IMR-90 (cell line): Measurements from ENCODE around the gene ASTN2. TPM values are rescaled to one million over a fixed set of nuclear protein-coding genes. Genes with fewer than 3 reads are reported as not detected.

Experiments
- ATAC-seq: fragments of 200-7000 bp; cut with Tn5 transposase; 2 replicates; pipeline ENCODE4 v1.9.1; 2020; ENCODE audit warnings: low read depth, mild to moderate bottlenecking, moderate library complexity
- BruUV-seq: library from RNA; stranded (reverse); fragments of 400-500 nt; replicated peaks from 2 replicates; lab custom pipeline; 2021; lab: Mats Ljungman, UMichigan
- CTCF ChIA-PET: fragments of 300-600 bp; formaldehyde crosslinking; extraction: SDS; loops from one replicate; lab custom pipeline; 2021; ENCODE audit warnings: antibody characterized with exemption; lab: Yijun Ruan, JAX
- POLR2A ChIA-PET: fragments of 300-600 bp; sonication (Branson Sonifier 250); formaldehyde crosslinking; loops from one replicate; lab custom pipeline; 2022; ENCODE audit warnings: antibody characterized with exemption; ENCODE audit not compliant: unreplicated experiment; lab: Charles Lee
- DNase-seq: peaks from one replicate; pipeline ENCODE4 v3.0.0; 2013
- H2AFZ ChIP-seq: replicated peaks from 2 replicates; pipeline ENCODE3; 2013; ENCODE audit warnings: low read length, mild to moderate bottlenecking; ENCODE audit not compliant: poor library complexity
- H2AK5ac ChIP-seq: 2 replicates; pipeline ENCODE4 v1.6.1; 2013; ENCODE audit warnings: low read depth, low read length, inconsistent platforms
- H2AK9ac ChIP-seq: replicated peaks from 2 replicates; pipeline ENCODE3; 2013; ENCODE audit warnings: mild to moderate bottlenecking, low read depth, low read length, moderate library complexity; ENCODE audit not compliant: poor library complexity
- H2BK120ac ChIP-seq: 2 replicates; pipeline ENCODE4 v1.6.1; 2013; ENCODE audit warnings: low read depth, low read length, inconsistent platforms
- H2BK15ac ChIP-seq: 3 replicates; pipeline ENCODE4 v1.6.1; 2013; ENCODE audit warnings: low read depth, low read length, inconsistent platforms
- H2BK20ac ChIP-seq: 2 replicates; pipeline ENCODE4 v1.6.1; 2013; ENCODE audit warnings: low read depth, mild to moderate bottlenecking, inconsistent platforms, low read length, moderate library complexity
- H2BK5ac ChIP-seq: 2 replicates; pipeline ENCODE4 v1.6.1; 2013; ENCODE audit warnings: mild to moderate bottlenecking, low read depth, low read length, inconsistent platforms; ENCODE audit not compliant: poor library complexity, severe bottlenecking
- H3K14ac ChIP-seq: replicated peaks from 2 replicates; pipeline ENCODE4 v1.6.1; 2013; ENCODE audit warnings: low read depth, low read length, inconsistent platforms
- H3K18ac ChIP-seq: 2 replicates; pipeline ENCODE4 v1.6.1; 2013; ENCODE audit warnings: low read depth, low read length, control low read depth
- H3K23ac ChIP-seq: 2 replicates; pipeline ENCODE4 v1.6.1; 2013; ENCODE audit warnings: low read depth, low read length, inconsistent platforms
- H3K27ac ChIP-seq: 2 replicates; pipeline ENCODE4 v1.5.1; 2013; ENCODE audit warnings: mild to moderate bottlenecking, control low read depth, low read length; ENCODE audit not compliant: insufficient read depth
- H3K27me3 ChIP-seq: 2 replicates; pipeline ENCODE4 v1.6.1; 2013; ENCODE audit warnings: low read length; ENCODE audit not compliant: control insufficient read depth, insufficient read depth
- H3K36me3 ChIP-seq: 2 replicates; pipeline ENCODE4 v1.6.1; 2013; ENCODE audit warnings: low read length, mixed read lengths; ENCODE audit not compliant: control insufficient read depth, insufficient read depth
- H3K4ac ChIP-seq: 2 replicates; pipeline ENCODE4 v1.6.1; 2013; ENCODE audit warnings: low read depth, low read length, inconsistent platforms
- H3K4me1 ChIP-seq: 2 replicates; pipeline ENCODE4 v1.6.1; 2013; ENCODE audit warnings: low read length, mixed read lengths; ENCODE audit not compliant: control insufficient read depth, insufficient read depth
- H3K4me2 ChIP-seq: 2 replicates; pipeline ENCODE4 v1.6.1; 2013; ENCODE audit warnings: low read depth, mild to moderate bottlenecking, control low read depth, low read length, moderate library complexity
- H3K4me3 ChIP-seq: 2 replicates; pipeline ENCODE4 v1.5.1; 2013; ENCODE audit warnings: low read depth, mild to moderate bottlenecking, control low read depth, low read length, moderate library complexity; ENCODE audit not compliant: insufficient read depth
- H3K56ac ChIP-seq: 2 replicates; pipeline ENCODE4 v1.6.1; 2013; ENCODE audit warnings: low read length, inconsistent platforms; ENCODE audit not compliant: insufficient read depth; ENCODE audit errors: extremely low read depth
- H3K79me1 ChIP-seq, 2 experiments: 2 replicates each; pipeline ENCODE4 v1.6.1; 2013; ENCODE audit warnings: low read length in 2 of 2, inconsistent platforms in 1 of 2, low read depth in 1 of 2
- H3K9ac ChIP-seq: 2 replicates; pipeline ENCODE4 v1.6.1; 2013; ENCODE audit warnings: low read depth, low read length, control low read depth
- H3K9me1 ChIP-seq: 2 replicates; pipeline ENCODE4 v1.6.1; 2013; ENCODE audit warnings: low read length, inconsistent platforms; ENCODE audit not compliant: insufficient read depth
- H3K9me3 ChIP-seq: 2 replicates; pipeline ENCODE4 v1.6.1; 2013; ENCODE audit warnings: low read length; ENCODE audit not compliant: control insufficient read depth, insufficient read depth
- H4K20me1 ChIP-seq: 2 replicates; pipeline ENCODE4 v1.6.1; 2013; ENCODE audit warnings: low read length, inconsistent platforms; ENCODE audit not compliant: insufficient read depth
- H4K5ac ChIP-seq: 2 replicates; pipeline ENCODE4 v1.6.1; 2013; ENCODE audit warnings: mild to moderate bottlenecking, low read depth, low read length, control low read depth
- H4K8ac ChIP-seq, 2 experiments: 2 replicates each; pipeline ENCODE4 v1.6.1; 2013; ENCODE audit warnings: low read depth in 2 of 2, low read length in 2 of 2, control low read depth in 1 of 2, inconsistent platforms in 1 of 2
- H4K91ac ChIP-seq: 2 replicates; pipeline ENCODE4 v1.6.1; 2013; ENCODE audit warnings: low read depth, low read length, inconsistent platforms; ENCODE audit not compliant: insufficient read depth
- FOS ChIP-seq: fragments of 150-350 bp; IDR thresholded peaks from 2 replicates; pipeline ENCODE4 v1.6.1; 2016; ENCODE audit warnings: low read depth, low read length
- MAFK ChIP-seq: IDR thresholded peaks from 2 replicates; pipeline ENCODE4 v1.6.1; 2012; ENCODE audit warnings: low read depth, low read length, improper control_type of control experiment
- MAZ ChIP-seq: IDR thresholded peaks from 2 replicates; pipeline ENCODE4 v1.6.1; 2012; ENCODE audit warnings: low read depth, mild to moderate bottlenecking, low read length, improper control_type of control experiment, moderate library complexity, borderline replicate concordance
- POLR2A ChIP-seq: IDR thresholded peaks from 2 replicates; pipeline ENCODE4 v1.6.1; 2012; ENCODE audit warnings: mild to moderate bottlenecking, low read depth, low read length
- RCOR1 ChIP-seq: IDR thresholded peaks from 2 replicates; pipeline ENCODE4 v1.6.1; 2012; ENCODE audit warnings: mild to moderate bottlenecking, low read length, improper control_type of control experiment; ENCODE audit not compliant: insufficient replicate concordance
- WGBS, 2 experiments: methylation state at CpG; one replicate each; pipeline versions ENCODE4 v1.1.5 to v1.1.7; 2013; ENCODE audit warnings: missing lambda C conversion rate in 2 of 2; ENCODE audit not compliant: insufficient read length in 1 of 2; ENCODE audit errors: extremely low coverage in 2 of 2; 5-methylcytosine and 5-hydroxymethylcytosine counted together
- dilution Hi-C: fragments of 300-500 bp; cut with HindIII; formaldehyde crosslinking; loops from one replicate; pipeline ENCODE4 v1.14.3; 2018; ENCODE audit warnings: low sequenced_read_pairs; ENCODE audit not compliant: unreplicated experiment
- in situ Hi-C: fragments of 300-500 bp; cut with MboI; formaldehyde crosslinking; loops from 3 replicates; pipeline ENCODE4 v1.14.3; 2019; ENCODE audit warnings: low sequenced_read_pairs, inconsistent platforms, mixed read lengths
- intact Hi-C: fragments of 100-400 bp; cut with micrococcal nuclease; formaldehyde crosslinking; loops from 2 replicates; pipeline ENCODE4 v1.10.0; 2022
- polyA plus RNA-seq, 3 experiments: library from polyadenylated mRNA; depleted of rRNA; stranded (reverse); fragments of >200 nt; gene quantifications; 2 replicates each; pipeline ENCODE4 v1.2.3, GENCODE V29; 2012; ENCODE audit warnings: low replicate concordance in 1 of 3
- total RNA-seq: library from RNA; depleted of rRNA; stranded (reverse); fragments of >200 nt; gene quantifications from 2 replicates; pipeline ENCODE4 v1.2.3, GENCODE V29; 2012
- TF ChIP-seq, protein P1 (sequence below): conservative IDR thresholded peaks from 2 replicates; pipeline ENCODE4 v1.5.1; 2012; ENCODE audit warnings: mild to moderate bottlenecking, low read depth, low read length, improper control_type of control experiment
- TF ChIP-seq, protein P2 (sequence below): fragments of 150-350 bp; IDR thresholded peaks from 2 replicates; pipeline ENCODE4 v1.6.1; 2017; ENCODE audit warnings: mild to moderate bottlenecking, antibody characterized with exemption, low read length, low read depth

The ASTN2 gene
- total and polyA plus RNA-seq, 2 of the 4 experiments (the other 2 are of a cell fraction) = 3.8 to 6.8 TPM

DNA sequence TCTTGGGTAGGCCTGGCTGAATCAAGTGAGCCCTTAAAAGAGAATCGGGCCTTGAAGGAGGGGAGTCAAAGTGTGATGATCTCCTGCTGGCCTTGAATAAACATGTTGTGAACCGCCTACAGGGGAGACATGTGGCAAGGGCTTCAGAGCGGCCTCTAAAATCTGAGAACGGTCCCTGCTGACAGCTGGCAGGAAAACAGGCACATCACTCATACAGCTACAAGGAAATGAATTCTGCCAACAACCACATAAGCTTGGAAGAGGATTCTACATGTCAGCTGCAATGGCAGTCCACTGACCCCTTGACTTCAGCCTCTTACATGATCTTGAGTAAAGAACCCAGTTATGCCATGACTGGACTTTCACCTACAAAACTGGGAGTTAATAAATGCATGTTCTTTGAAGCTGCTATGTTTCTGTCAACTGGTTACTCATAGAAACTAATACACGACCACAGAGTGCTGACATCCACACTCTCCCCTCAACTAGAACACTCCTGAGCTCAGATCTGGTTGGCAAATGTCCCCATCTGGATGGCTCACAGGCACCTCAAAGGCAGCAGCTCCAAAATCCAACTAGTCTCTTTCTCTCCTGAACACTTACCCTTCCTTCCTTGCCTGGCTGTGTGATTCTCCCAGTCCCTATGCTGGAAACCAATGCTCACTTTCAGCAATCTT, 333.1 kb downstream of the ASTN2 start:
- Histone ChIP-seq H3K4me1 (no peaks in the 10 kb centered on the region), H4K8ac (no peak overlapping the region), H3K56ac (no peak overlapping the region), H3K9me3 (0 out of 2 replicates have a peak, but pooled peaks cover 2% of the 10 kb centered on the region), H2BK120ac (no peak overlapping the region), H3K9me1 (no peaks in the 10 kb centered on the region), H3K4me3 (no peak overlapping the region), H3K4ac (no peak overlapping the region), H2BK15ac (no peak overlapping the region), H3K27ac (no peak overlapping the region), H3K27me3 (no peaks in the 10 kb centered on the region), H4K5ac (no peak overlapping the region), H2AK5ac (no peak overlapping the region), H2AK9ac (no peak overlapping the region), H3K18ac (no peak overlapping the region), H2BK20ac (no peak overlapping the region), H2BK5ac (no peak overlapping the region), H3K79me1 (no peaks in the 10 kb centered on the region), H3K4me2 (no peak overlapping the region), H3K14ac (no peak overlapping the region), H3K9ac (no peak overlapping the region), H3K36me3 (no peaks in the 10 kb centered on the region), H4K20me1 (no peaks in the 10 kb centered on the region), H2AFZ (no peak overlapping the region), H4K91ac (no peak overlapping the region), H3K23ac (no peak overlapping the region)
- intact Hi-C loops (no loop called here), dilution Hi-C loops (no loop called here), in situ Hi-C loops (no loop called here)
- no TSS peak for BruUV-seq
- TF ChIP-seq RCOR1 (no peak), POLR2A (no peak), FOS (no peak), MAZ (no peak), MAFK (no peak)
- TF ChIP-seq, protein P1, sequence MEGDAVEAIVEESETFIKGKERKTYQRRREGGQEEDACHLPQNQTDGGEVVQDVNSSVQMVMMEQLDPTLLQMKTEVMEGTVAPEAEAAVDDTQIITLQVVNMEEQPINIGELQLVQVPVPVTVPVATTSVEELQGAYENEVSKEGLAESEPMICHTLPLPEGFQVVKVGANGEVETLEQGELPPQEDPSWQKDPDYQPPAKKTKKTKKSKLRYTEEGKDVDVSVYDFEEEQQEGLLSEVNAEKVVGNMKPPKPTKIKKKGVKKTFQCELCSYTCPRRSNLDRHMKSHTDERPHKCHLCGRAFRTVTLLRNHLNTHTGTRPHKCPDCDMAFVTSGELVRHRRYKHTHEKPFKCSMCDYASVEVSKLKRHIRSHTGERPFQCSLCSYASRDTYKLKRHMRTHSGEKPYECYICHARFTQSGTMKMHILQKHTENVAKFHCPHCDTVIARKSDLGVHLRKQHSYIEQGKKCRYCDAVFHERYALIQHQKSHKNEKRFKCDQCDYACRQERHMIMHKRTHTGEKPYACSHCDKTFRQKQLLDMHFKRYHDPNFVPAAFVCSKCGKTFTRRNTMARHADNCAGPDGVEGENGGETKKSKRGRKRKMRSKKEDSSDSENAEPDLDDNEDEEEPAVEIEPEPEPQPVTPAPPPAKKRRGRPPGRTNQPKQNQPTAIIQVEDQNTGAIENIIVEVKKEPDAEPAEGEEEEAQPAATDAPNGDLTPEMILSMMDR = no peak
- TF ChIP-seq, protein P2, sequence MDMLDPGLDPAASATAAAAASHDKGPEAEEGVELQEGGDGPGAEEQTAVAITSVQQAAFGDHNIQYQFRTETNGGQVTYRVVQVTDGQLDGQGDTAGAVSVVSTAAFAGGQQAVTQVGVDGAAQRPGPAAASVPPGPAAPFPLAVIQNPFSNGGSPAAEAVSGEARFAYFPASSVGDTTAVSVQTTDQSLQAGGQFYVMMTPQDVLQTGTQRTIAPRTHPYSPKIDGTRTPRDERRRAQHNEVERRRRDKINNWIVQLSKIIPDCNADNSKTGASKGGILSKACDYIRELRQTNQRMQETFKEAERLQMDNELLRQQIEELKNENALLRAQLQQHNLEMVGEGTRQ = no peak
- CTCF ChIA-PET = no interaction called here
- 0% methylated on average over 1 of the region's 5 CpGs; no CpG with 5 or more reads in 1 of the 2 experiments for WGBS, 2 experiments
- POLR2A ChIA-PET = no interaction called here
- no peak for DNase-seq
- no peak for ATAC-seq
